CD4-positive, alpha-beta T cell treated with Interleukin-6 for 4 hours (primary cell): Measurements from ENCODE around the gene EVX1.

ENCODE experiments used
- DNase-seq: peaks from one replicate; pipeline ENCODE4 v3.0.0-alpha.2; 2020; ENCODE audit warnings: mixed read lengths

EVX1 gene

GRCh38 chr7:27205325-27206280 is 37.0 kb upstream of the EVX1 start:
- no peak for DNase-seq

- no peak for DNase-seq
Measured at GRCh38 chr7:27207348-27207985, 35.1 kb upstream of the EVX1 start.

- DNase-seq = no peak
Measured at GRCh38 chr7:27208998-27209397, 33.6 kb upstream of the EVX1 start.

GRCh38 chr7:27209933-27210440 is 32.6 kb upstream of the EVX1 start:
- no peak for DNase-seq

GRCh38 chr7:27210441-27211083 is 32.0 kb upstream of the EVX1 start:
- DNase-seq = peak; percentile 46

- DNase-seq = no peak
Measured at GRCh38 chr7:27211084-27211446, 31.5 kb upstream of the EVX1 start.

GRCh38 chr7:27211764-27212204 is 30.8 kb upstream of the EVX1 start:
- DNase-seq = no peak

- DNase-seq = no peak
Measured at GRCh38 chr7:27212497-27213432, 29.8 kb upstream of the EVX1 start.

GRCh38 chr7:27213433-27214238 is 29.0 kb upstream of the EVX1 start:
- DNase-seq = no peak

- no peak for DNase-seq
Measured at GRCh38 chr7:27214239-27214950, 28.2 kb upstream of the EVX1 start.

GRCh38 chr7:27215356-27215755 is 27.2 kb upstream of the EVX1 start:
- no peak for DNase-seq

- DNase-seq = no peak
Measured at GRCh38 chr7:27217951-27218350, 24.7 kb upstream of the EVX1 start.

GRCh38 chr7:27219821-27220220 is 22.8 kb upstream of the EVX1 start:
- DNase-seq = no peak

GRCh38 chr7:27220440-27220955 is 22.1 kb upstream of the EVX1 start:
- no peak for DNase-seq

GRCh38 chr7:27221201-27221797 is 21.3 kb upstream of the EVX1 start:
- no peak for DNase-seq

- no peak for DNase-seq
Measured at GRCh38 chr7:27223941-27224575, 18.5 kb upstream of the EVX1 start.

GRCh38 chr7:27224983-27225934 is 17.3 kb upstream of the EVX1 start:
- DNase-seq = no peak

- DNase-seq = no peak
Measured at GRCh38 chr7:27229448-27229847, 13.2 kb upstream of the EVX1 start.
